GM18511 (cell line): ENCODE data around the gene GAD1.

Experiments
- ATAC-seq: cut with Tn5 transposase; IDR thresholded peaks from one replicate; pipeline ENCODE4 v1.9.1; 2021; ENCODE audit warnings: mild to moderate bottlenecking, moderate library complexity; ENCODE audit not compliant: unreplicated experiment

Gene GAD1

GRCh38 chr2:170816504-170817092 lies at the start of gene GAD1:
GAD1 (plus strand) TSS chr2:170816887; CDS start chr2:170818592, 1,705 bp downstream.
- ATAC-seq = peak; percentile 57

GRCh38 chr2:170770008-170770605 lies 46.6 kb upstream of the GAD1 start, which contains the start of gene ERICH2:
ERICH2 (plus strand) TSS chr2:170770378; CDS start chr2:170770682, 304 bp downstream.
- ATAC-seq = peak; percentile 68

- peak; percentile 85 for ATAC-seq
Observed at GRCh38 chr2:170770606-170771420, 45.9 kb upstream of the GAD1 start.

- ATAC-seq = no peak
Observed at GRCh38 chr2:170771421-170771937, 45.2 kb upstream of the GAD1 start.

GRCh38 chr2:170772295-170772694 lies 44.4 kb upstream of the GAD1 start:
- no peak for ATAC-seq

GRCh38 chr2:170774074-170774473 lies 42.6 kb upstream of the GAD1 start:
- no peak for ATAC-seq

GRCh38 chr2:170778900-170779299 lies 37.8 kb upstream of the GAD1 start:
- ATAC-seq = no peak

- ATAC-seq = no peak
Observed at GRCh38 chr2:170779304-170779703, 37.4 kb upstream of the GAD1 start.

- no peak for ATAC-seq
Observed at GRCh38 chr2:170782673-170783072, 34.0 kb upstream of the GAD1 start.

- no peak for ATAC-seq
Observed at GRCh38 chr2:170783549-170783948, 33.1 kb upstream of the GAD1 start.

- no peak for ATAC-seq
Observed at GRCh38 chr2:170798996-170799395, 17.7 kb upstream of the GAD1 start.

GRCh38 chr2:170806548-170806947 lies 10.1 kb upstream of the GAD1 start:
- no peak for ATAC-seq

- no peak for ATAC-seq
Observed at GRCh38 chr2:170812710-170813600, 3.7 kb upstream of the GAD1 start.

GRCh38 chr2:170813611-170814532 lies 2.8 kb upstream of the GAD1 start:
- no peak for ATAC-seq

- no peak for ATAC-seq
Observed at GRCh38 chr2:170814533-170815230, 2.0 kb upstream of the GAD1 start.

- ATAC-seq = peak; percentile 9
Observed at GRCh38 chr2:170815311-170815710, 1.4 kb upstream of the GAD1 start.

- ATAC-seq = peak; percentile 59
Observed at GRCh38 chr2:170815746-170816503, 762 bp upstream of the GAD1 start.
